ENCODE measurements around the gene CYP4F22. TPM values are rescaled to one million over a fixed set of nuclear protein-coding genes. Genes with fewer than 3 reads are reported as not detected.

CYP4F22 gene
- total RNA-seq, 1 donor from 2014 or later, result 10.2 TPM

DNA sequence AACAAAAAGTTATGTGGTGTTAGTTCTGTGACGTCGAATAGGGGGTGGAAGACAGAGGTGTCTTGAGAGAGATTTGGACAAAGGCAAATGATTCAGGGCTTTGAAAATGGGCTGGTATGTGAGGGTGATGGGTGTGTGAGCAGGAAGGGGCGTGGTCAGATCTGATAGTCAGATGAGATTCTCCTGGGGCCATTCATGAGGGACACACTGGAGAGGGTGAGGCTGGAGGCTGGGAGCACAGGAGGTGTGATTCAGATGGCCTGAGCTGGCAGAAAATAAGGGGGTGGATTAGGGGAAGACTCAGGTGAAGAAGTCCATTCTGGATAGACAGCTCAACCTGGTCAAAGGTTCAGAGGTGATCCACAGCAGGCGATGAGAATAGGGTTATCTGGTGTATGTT, 28.0 kb downstream of the CYP4F22 start:
- peak; percentile 74 for ATAC-seq

- no peak for ATAC-seq
Observed at GRCh38 chr19:15538774-15539173, 30.4 kb downstream of the CYP4F22 start.

DNA sequence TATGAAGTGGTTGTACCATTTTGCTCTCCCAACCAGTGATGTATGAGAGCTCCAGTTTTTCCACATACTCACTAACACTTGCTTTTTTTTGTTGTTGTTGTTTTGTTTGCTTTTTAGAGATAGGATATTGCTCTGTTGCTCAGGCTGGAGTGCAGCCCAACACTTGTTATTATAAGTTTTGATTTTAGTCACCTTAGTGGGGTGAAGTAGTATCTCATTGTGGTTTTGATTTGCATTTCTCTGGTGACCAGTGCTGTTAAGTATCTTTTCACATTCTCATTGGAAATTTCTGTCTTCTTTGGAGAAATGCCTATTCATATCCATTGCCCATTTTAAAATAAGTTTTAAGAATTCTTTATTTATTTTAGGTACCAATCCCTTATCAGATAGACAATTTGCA, 31.3 kb downstream of the CYP4F22 start:
- no peak for ATAC-seq

GRCh38 chr19:15540435-15540834, 32.1 kb downstream of the CYP4F22 start:
- ATAC-seq, result no peak

DNA sequence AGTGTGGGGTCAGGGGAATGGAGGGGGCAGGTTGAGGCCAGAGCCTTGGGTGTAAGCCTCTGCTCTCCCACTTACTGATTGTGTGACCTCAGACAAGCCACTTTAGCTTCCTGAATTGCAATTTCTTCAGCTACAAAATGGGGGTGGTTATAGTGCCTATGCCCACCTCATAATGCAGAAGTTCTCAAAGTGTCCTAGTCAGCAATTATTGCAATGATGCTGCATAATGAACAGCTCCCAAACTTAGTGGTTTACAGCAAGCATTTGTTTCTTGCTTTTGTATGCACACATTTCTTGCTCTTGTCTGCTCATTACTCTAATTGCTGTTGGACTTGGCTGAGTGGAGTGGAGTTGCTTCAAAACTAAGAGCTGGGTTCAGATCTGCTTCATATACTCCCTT, 36.0 kb downstream of the CYP4F22 start:
- ATAC-seq, result no peak

DNA sequence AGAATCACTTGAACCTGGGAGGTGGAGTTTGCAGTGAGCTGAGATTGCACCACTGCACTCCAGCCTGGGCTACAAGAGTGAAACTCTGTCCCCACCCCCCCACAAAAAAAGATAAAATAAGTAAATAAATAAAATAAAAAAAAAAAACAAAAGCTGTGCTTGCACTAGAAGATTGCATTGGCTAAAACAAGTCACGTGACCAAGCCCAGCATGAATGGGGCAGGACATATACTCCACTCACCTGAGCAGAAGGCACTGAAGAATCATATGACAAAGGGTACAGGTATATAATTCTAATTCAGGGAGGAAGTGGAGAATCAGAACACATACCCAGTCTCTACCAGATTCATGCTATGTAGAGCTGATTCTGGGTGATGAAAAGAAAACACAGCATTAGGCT, 36.6 kb downstream of the CYP4F22 start:
- no peak for ATAC-seq

GRCh38 chr19:15548648-15549047, 40.3 kb downstream of the CYP4F22 start:
- ATAC-seq, result no peak

DNA sequence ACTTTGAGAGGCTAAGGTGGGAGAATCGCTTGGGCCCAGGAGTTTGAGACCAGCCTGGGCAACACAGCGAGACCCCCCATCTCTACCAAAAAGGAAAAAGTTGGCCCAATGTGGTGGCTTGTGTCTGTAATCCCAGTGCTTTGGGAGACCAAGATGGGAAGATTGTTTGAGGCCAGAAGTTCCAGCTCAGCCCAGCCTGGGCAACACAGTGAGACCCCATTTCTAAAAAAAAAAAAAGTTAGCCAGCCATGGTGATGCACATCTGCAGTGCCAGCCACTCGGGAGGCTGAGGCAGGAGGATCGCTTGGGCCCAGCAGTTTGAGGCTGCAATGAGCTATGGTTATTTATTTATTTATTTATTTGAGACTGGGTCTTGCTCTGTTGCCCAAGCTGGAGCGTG, 41.3 kb downstream of the CYP4F22 start:
- ATAC-seq, result no peak

DNA sequence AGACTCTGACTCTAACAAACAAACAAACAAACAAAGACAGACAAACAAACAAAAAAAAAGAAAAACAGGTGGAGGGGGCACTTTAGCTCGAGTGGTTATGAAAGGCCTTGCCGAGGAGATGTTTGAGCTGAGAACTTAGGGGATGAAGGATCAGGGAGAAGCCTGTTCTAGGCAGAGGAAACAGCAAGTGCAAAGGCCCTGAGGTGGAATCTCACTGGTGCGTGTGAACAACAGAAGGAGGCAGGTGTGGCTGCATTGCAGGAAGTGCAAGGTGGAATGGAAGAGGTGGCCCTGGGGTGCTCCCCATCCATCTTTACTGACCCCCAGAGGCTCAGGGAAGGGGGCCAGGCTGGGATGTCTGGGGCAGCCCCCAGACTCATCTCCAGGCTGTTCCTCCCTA, 41.9 kb downstream of the CYP4F22 start:
- ATAC-seq, result no peak

GRCh38 chr19:15550929-15551292, 42.6 kb downstream of the CYP4F22 start:
- no peak for ATAC-seq

DNA sequence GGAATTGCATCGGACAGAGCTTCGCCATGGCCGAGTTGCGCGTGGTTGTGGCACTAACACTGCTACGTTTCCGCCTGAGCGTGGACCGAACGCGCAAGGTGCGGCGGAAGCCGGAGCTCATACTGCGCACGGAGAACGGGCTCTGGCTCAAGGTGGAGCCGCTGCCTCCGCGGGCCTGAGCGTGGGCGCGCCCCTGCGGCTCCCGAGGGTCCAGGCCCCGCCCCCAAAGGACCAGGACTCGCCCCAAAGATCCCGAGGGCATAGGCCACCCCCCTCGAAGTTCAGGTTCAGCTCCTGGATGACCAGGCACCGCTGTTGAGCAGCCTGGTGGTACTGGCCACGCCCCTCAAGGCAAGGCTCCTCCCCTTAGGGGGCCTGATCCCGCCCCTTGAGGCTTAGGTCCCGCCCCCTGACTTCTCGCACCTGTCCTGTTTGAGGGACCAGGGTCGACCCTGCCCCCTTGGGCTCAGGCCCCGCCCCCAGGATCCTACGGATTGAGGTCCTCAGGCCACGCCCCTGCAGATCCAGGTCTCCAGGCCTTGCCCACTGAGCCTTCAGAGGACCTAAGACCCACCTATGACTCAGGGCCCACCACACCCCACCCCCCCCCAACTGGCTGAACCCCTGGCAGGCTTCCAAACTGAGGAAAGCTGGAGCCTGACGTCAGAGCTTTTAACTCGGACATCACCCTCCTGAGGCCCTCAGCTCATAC, 43.1 kb downstream of the CYP4F22 start:
- ATAC-seq, result no peak

DNA sequence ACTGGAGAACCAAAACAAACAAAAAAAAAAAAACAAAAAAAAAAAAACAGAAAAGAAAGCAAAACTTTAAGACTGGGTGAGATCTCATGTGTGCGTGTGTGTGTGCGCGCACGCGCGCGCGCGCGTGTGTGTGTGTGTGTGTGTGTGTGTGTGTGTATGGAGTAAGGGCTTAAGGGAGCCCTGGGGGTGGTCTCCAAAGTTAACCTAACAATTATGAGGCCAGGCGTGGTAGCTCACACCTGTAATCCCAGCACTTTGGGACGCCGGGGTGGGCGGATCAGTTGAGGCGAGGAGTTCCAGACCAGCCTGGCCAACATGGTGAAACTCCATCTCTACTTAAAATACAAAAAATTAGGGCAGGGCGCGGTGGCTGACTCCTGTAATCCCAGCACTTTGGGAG, 46.7 kb downstream of the CYP4F22 start:
- no peak for ATAC-seq

- peak; percentile 95 for ATAC-seq
Observed at GRCh38 chr19:15555759-15556633, 47.7 kb downstream of the CYP4F22 start.

DNA sequence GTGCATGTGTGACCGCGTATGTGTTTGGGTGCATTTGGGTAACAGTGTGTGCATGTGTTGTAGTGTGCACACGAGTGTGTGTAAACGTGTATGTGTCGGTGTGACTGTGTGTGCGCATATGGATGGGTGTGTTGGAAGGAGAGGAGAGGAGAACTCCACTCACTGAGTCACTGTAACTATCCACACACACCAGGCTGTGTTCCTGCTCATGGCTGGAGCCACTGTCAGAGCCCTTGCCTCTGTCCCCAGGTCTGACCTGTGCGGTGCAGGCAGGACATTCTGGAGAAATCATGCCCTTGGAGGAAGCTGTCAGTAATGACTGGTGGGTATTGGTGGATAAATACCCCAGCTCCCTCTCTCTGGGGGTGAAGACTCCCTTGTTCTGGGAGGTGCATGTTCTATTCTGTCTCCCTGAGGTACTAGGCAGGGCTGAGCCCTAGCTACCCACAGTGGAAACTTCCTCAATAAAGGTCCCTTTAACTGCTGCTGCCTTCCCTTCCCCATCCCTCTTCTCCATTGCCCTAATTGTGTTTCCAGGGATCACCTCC, 48.4 kb downstream of the CYP4F22 start:
- peak; percentile 24 for ATAC-seq

- no peak for ATAC-seq
Observed at GRCh38 chr19:15557223-15557622, 48.9 kb downstream of the CYP4F22 start.

DNA sequence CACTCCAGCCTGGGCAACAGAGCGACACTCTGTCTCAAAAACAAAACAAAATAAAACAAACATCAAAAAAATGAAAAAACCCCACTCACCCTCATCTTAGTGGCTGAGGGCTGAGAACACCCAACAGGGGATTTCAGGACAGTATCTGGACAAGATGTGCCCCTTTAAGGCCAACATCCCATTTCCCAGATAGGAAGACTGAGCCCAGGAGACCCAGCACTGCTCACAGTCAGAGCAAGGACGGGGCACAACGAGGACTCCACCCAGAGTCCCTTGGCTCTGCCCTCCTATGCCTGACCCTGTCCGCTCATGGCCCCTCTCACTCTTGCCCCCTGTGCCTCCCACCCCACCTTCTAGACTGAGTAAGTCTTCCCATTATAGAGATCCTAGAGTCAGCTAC, 53.8 kb downstream of the CYP4F22 start:
- no peak for ATAC-seq

DNA sequence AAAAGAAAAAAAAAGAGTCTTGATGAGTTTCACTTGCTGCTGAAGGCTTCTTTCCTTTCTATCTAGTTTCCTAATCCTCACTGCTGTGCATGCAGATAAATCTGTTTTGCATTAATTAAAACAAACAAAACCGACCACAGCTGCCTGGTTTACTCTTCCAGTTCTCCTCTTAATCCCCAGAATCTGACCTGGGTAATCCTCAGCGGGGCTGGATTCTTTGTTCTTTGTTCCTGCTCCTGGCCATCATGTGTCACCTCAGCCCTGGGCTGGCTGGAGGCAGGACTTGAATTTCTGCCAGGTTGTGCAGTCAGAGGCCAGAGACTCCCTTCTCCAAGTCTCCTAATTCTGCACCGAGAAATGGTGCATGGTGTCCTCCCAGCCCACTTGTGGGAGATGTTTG, 54.5 kb downstream of the CYP4F22 start:
- peak; percentile 70 for ATAC-seq

DNA sequence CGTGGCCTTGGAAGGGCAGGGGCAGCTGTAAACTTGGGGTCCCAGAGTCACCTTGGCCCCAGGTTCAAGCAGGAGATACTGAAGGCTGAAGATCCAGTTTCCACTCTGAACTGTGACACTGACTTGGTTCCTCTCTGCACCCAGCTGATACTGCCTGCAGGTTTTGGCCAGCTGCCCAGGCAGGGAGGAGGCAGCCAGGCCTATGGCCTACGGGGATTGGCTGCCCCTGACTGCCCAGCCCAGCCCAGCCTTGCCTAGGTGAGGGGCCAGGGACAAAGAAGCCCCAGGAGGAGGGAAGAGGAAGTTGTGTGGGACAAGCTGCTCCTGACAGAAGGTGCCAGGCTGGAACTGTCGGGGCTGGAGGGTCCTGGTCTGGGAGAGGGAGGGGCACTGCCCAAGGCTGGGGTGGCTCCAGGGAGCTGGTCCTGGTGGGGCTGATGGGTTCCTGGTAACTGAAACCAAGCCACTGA, 55.0 kb downstream of the CYP4F22 start:
- peak; percentile 72 for ATAC-seq

DNA sequence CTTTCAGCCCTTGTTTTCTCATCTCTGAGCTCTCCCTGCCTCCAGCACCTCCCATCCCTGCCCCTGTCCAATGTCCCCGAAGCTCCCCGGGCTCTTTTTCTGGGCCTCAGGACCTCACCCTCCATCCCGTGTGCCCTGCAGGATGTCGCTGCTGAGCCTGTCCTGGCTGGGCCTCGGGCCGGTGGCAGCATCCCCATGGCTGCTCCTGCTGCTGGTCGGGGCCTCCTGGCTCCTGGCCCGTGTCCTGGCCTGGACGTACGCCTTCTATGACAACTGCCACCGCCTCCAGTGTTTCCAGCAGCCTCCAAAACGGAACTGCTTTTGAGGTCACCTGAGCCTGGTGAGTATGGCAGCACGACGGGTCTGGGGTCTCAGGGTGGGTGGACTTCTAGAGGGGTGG, 55.6 kb downstream of the CYP4F22 start:
- ATAC-seq, result no peak

DNA sequence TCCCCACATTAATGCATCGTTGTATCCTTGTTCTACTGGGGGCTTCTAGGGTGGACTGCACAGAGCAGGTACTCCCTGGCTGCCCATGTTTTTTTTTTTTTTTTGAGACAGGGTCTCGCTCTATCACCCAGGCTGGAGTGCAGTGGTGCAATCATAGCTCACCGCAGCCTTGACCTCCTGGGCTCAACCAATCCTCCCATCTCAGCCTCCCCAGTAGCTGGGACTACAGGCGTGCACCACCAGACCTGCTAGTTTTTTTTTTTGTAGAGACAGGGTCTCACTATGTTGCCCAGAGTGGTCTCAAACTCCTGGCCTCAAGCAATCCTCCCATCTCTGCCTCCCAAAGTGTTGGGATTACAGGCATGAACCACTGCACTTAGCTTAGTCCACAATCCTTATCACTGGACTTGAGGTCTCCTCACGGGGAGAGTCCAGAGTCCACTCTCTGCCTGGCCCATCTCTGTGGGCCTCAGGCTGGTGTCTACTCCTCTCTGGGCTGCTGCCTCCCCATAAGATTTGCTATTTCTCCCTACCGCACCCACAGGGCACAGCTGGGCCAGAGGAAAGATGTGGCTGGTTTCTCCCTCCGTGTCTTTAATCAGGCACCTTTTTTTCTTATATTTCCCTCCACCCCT, 56.3 kb downstream of the CYP4F22 start:
- no peak for ATAC-seq

DNA sequence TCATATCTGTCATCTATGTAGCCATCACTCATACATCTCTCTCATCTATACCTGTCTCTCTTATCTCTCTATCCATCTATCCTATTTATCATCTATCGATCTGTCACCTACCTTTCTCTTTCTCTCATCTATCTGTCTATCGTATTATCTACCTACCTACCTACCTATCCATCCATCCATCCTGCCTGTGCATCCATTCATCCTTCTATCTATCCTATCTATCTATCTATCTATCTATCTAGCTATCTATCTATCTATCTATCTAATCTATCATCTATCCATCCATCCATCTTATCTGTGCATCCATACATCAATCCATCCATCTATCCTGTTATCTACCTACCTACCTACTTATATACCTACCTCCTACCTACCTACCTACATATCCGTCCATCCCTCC, 62.1 kb downstream of the CYP4F22 start:
- no peak for ATAC-seq

DNA sequence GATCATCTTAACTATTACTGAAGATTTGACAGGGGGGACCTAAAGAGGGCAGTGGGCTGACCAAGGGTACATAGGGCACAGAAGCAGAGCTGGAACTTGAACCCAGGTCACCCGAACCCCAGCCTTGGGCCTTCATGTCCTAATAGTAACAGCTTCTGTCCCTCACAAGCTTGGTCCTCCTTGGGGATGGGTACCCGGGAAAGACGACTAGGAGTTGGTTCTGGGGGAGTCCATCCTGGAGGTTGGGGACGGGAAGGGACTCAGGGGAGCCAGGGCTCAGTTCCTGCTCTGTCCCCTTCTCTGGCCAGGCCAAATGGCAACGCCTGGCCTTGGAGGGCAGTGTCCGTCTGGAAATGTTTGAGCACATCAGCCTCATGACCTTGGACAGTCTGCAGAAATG, 67.1 kb downstream of the CYP4F22 start:
- ATAC-seq, result no peak

DNA sequence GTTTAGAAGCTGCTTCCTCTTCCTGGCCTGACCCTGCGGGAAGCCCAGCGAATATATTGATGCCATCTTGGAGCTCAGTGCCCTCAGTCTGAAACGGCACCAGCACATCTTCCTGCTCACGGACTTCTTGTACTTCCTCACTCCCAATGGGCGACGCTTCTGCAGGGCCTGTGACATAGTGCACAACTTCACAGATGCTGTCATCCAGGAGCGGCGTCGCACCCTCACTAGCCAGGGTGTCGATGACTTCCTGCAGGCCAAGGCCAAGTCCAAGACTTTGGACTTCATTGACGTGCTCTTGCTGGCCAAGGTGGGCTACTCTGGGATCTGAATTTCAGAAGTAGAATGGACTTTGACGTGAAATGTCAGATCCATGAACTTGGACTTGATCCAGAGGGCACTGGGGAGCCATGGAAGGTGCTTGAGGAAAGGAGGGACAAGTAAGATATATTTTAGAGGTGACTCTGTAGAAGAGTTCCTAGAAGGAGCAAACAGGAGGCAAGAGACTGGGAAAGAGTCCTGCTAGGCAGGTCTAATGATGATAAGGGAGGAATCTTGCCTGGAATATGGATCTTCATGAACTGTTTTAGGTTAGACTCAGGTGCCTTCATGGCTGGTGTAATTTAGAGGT, 68.3 kb downstream of the CYP4F22 start:
- ATAC-seq, result no peak

All from esophagus mucosa (tissue), 1 donor.